HepG2 (cell line): ENCODE data around the gene RNF168. TPM values are rescaled to one million over a fixed set of nuclear protein-coding genes. Genes with fewer than 3 reads are reported as not detected.

Source experiments
- ATAC-seq: fragments of 200-7000 bp; cut with Tn5 transposase; 3 replicates; pipeline ENCODE4 v1.9.1; 2020; ENCODE audit warnings: mild to moderate bottlenecking, moderate library complexity
- BruUV-seq: library from RNA; stranded (reverse); fragments of 400-500 nt; replicated peaks from 2 replicates; lab custom pipeline; 2021; lab: Mats Ljungman, UMichigan
- CTCF ChIA-PET: fragments of 300-600 bp; formaldehyde crosslinking; extraction: SDS; loops from one replicate; lab custom pipeline; 2021; ENCODE audit warnings: low total read pairs, inconsistent platforms, low intra/inter-chr PET ratio; lab: Yijun Ruan, JAX
- POLR2A ChIA-PET: fragments of 350-600 bp; sonication (Branson Sonifier 250); formaldehyde crosslinking; loops from one replicate; lab custom pipeline; 2020; ENCODE audit warnings: antibody characterized with exemption, inconsistent platforms; lab: Yijun Ruan, JAX
- DNase-seq: peaks from one replicate; pipeline ENCODE4 v3.0.0-alpha.2; 2015; ENCODE audit warnings: low spot score
- FAIRE-seq: peaks from 3 replicates; lab custom pipeline; 2011; peaks lifted over from hg19 to GRCh38; lab: Jason Lieb, UNC
- H2AFZ ChIP-seq: one replicate; pipeline ENCODE4 v1.6.1; 2011; ENCODE audit warnings: low read length, inconsistent platforms
- H3K27ac ChIP-seq: fragments of 300-600 bp; 3 replicates; pipeline ENCODE4 v1.8.0; 2011; ENCODE audit warnings: mixed run types, mild to moderate bottlenecking, mixed read lengths, low read length, inconsistent platforms; ENCODE audit not compliant: insufficient read depth; ENCODE audit errors: extremely low read length
- H3K27me3 ChIP-seq, 2 experiments: fragments of 200-600 bp in 1 of 2; 2 replicates in 1 of 2; 3 replicates in 1 of 2; pipeline versions ENCODE4 v1.6.0 to v1.8.0; 2011; ENCODE audit warnings: low read length in 2 of 2, mild to moderate bottlenecking in 2 of 2, moderate library complexity in 2 of 2, inconsistent platforms in 1 of 2; ENCODE audit not compliant: insufficient read depth in 2 of 2, control insufficient read depth in 1 of 2
- H3K36me3 ChIP-seq, 2 experiments: fragments of 200-600 bp in 1 of 2; replicated peaks in 1 of 2; 2 replicates in 1 of 2; 3 replicates in 1 of 2; pipeline versions ENCODE4 v1.5.1 to v1.8.0; 2011; ENCODE audit warnings: low read length in 2 of 2, inconsistent platforms in 1 of 2; ENCODE audit not compliant: insufficient read depth in 2 of 2, control insufficient read depth in 1 of 2
- H3K4me1 ChIP-seq: 2 replicates; pipeline ENCODE4 v1.5.1; 2012; ENCODE audit warnings: low read length, inconsistent platforms; ENCODE audit not compliant: insufficient read depth
- H3K4me2 ChIP-seq: 2 replicates; pipeline ENCODE4 v1.6.0; 2011; ENCODE audit warnings: low read depth, low read length, inconsistent platforms
- H3K4me3 ChIP-seq, 3 experiments: fragments of 200-600 bp in 1 of 3; sonication (generic), shearing (Covaris generic) in 1 of 3; replicated peaks in 1 of 3; 2 replicates each; pipeline ENCODE4 v1.5.1; 2011 to 2016; ENCODE audit warnings: low read length in 3 of 3, inconsistent platforms in 2 of 3, low read depth in 2 of 3, mild to moderate bottlenecking in 2 of 3, control low read depth in 1 of 3, mixed read lengths in 1 of 3; ENCODE audit not compliant: insufficient read depth in 1 of 3
- H3K79me2 ChIP-seq: one replicate; pipeline ENCODE4 v1.6.1; 2011; ENCODE audit warnings: low read length, inconsistent platforms; ENCODE audit not compliant: insufficient read depth
- H3K9ac ChIP-seq: 2 replicates; pipeline ENCODE4 v1.6.0; 2011; ENCODE audit warnings: mild to moderate bottlenecking, low read depth, low read length, inconsistent platforms; ENCODE audit not compliant: insufficient read depth
- H3K9me3 ChIP-seq: 2 replicates; pipeline ENCODE4 v1.5.1; 2012; ENCODE audit warnings: mild to moderate bottlenecking, low read length
- H4K20me1 ChIP-seq: 2 replicates; pipeline ENCODE4 v1.6.0; 2011; ENCODE audit warnings: inconsistent platforms, mild to moderate bottlenecking, low read length, moderate library complexity; ENCODE audit not compliant: insufficient read depth
- EEA1 ChIP-seq: sonication (generic); formaldehyde crosslinking; IDR thresholded peaks from 2 replicates; pipeline ENCODE4 v1.5.1; 2020; ENCODE audit warnings: mild to moderate bottlenecking, missing genetic modification reagents, borderline replicate concordance
- ERF ChIP-seq: IDR thresholded peaks from 2 replicates; pipeline ENCODE4 v1.6.1; 2018; ENCODE audit warnings: missing biosample characterization, missing genetic modification reagents
- FOXM1 ChIP-seq: sonication (generic); formaldehyde crosslinking; IDR thresholded peaks from 2 replicates; pipeline ENCODE4 v1.5.0; 2020; ENCODE audit warnings: missing genetic modification reagents
- PRMT3 ChIP-seq: sonication (generic); formaldehyde crosslinking; IDR thresholded peaks from 2 replicates; pipeline ENCODE4 v1.8.1; 2022; ENCODE audit warnings: low read depth, mild to moderate bottlenecking, moderate library complexity, missing genetic modification reagents, borderline replicate concordance
- STAT6 ChIP-seq: sonication (generic); formaldehyde crosslinking; IDR thresholded peaks from 2 replicates; pipeline ENCODE4 v1.4.0; 2020; ENCODE audit warnings: missing genetic modification reagents, mild to moderate bottlenecking, borderline replicate concordance
- TAF15 ChIP-seq: fragments of 200-400 bp; formaldehyde crosslinking; IDR thresholded peaks from one replicate; pipeline ENCODE4 v1.6.1; 2018; ENCODE audit warnings: mild to moderate bottlenecking, low read depth, low read length; ENCODE audit not compliant: poor library complexity, severe bottlenecking
- ZBTB26 ChIP-seq: IDR thresholded peaks from 2 replicates; pipeline ENCODE4 v1.6.1; 2016; ENCODE audit warnings: missing compliant biosample characterization, missing genetic modification reagents, borderline replicate concordance
- ZNF3 ChIP-seq: IDR thresholded peaks from 2 replicates; pipeline ENCODE4 v1.7.0; 2017; ENCODE audit warnings: inconsistent platforms
- ZNF318 ChIP-seq: sonication (generic); formaldehyde crosslinking; IDR thresholded peaks from 2 replicates; pipeline ENCODE4 v1.4.0; 2020; ENCODE audit warnings: mild to moderate bottlenecking, missing genetic modification reagents
- ZNF513 ChIP-seq: sonication (generic); formaldehyde crosslinking; conservative IDR thresholded peaks from 2 replicates; pipeline ENCODE4 v1.5.0; 2020; ENCODE audit warnings: missing genetic modification reagents
- WGBS: methylation state at CpG from one replicate; pipeline ENCODE4 v1.1.6; 2017; ENCODE audit warnings: low lambda C conversion rate; 5-methylcytosine and 5-hydroxymethylcytosine counted together
- in situ Hi-C: cut with HindIII; loops from 2 replicates; pipeline ENCODE4 v1.10.0; 2017; ENCODE audit warnings: low pct_unique_long_range_greater_than_20kb; ENCODE audit not compliant: extremely low pct_ligation_motif_present
- intact Hi-C: fragments of 100-400 bp; cut with micrococcal nuclease; formaldehyde crosslinking; loops from one replicate; pipeline ENCODE4 v1.10.0; 2022; ENCODE audit not compliant: unreplicated experiment
- polyA plus RNA-seq, 8 experiments: library from polyadenylated mRNA; depleted of rRNA in 3 of 8; stranded (reverse) in 7 of 8; unstranded in 1 of 8; fragments of >200 nt; fragmentation: Illumina TruSeq in 4 of 8; extraction: Trizol in 4 of 8; gene quantifications; 2 replicates each; pipeline versions ENCODE4 v1.2.1 to v1.2.3, GENCODE V29; 2011 to 2016; ENCODE audit warnings: low read depth in 4 of 8, missing spikeins in 1 of 8, mixed read lengths in 1 of 8; ENCODE audit not compliant: insufficient read depth in 1 of 8
- total RNA-seq, 5 experiments: library from RNA; depleted of rRNA; stranded (reverse); fragments of >200 nt; fragmentation: Illumina TruSeq; extraction: Trizol; gene quantifications; 2 replicates each; pipeline ENCODE4 v1.2.3, GENCODE V29; 2016; ENCODE audit warnings: low read depth in 1 of 5

RNF168 gene
- total and polyA plus RNA-seq, 2 of the 13 experiments (the other 11 are each of a cell fraction or from before 2014, with no cell fraction given), result 3.7 to 22.9 TPM

GRCh38 chr3:196458063-196458462 is 45.5 kb downstream of the RNF168 start:
- in situ Hi-C loops (no loop called here), intact Hi-C loops (no loop called here)
- no peaks in the 10 kb centered on the region for H3K27me3 ChIP-seq
- 22% methylated on average over 4 of the region's 4 CpGs for WGBS
- no peak overlapping the region for H3K4me3 ChIP-seq
- no peak overlapping the region for H3K4me2 ChIP-seq
- no TSS peak for BruUV-seq
- DNase-seq (no peak), ATAC-seq (no peak), FAIRE-seq (no peak)
- H3K4me1 ChIP-seq, result no peaks in the 10 kb centered on the region
- ChIA-PET POLR2A (interaction anchor here (0.7 to 1.1 kb wide), 2 partner anchors 28 kb away, joined by 4 read pairs; no protein-coding TSS in a partner anchor), CTCF (no interaction called here)
- H3K36me3 ChIP-seq, result no peaks in the 10 kb centered on the region
- no peaks in the 10 kb centered on the region for H3K79me2 ChIP-seq
- H2AFZ ChIP-seq, result no peak overlapping the region
- H3K9ac ChIP-seq, result no peak overlapping the region
- H4K20me1 ChIP-seq, result no peaks in the 10 kb centered on the region
- no peaks in the 10 kb centered on the region for H3K9me3 ChIP-seq
- no peak overlapping the region for H3K27ac ChIP-seq
- no peak for TF ChIP-seq ZNF318
- TF ChIP-seq TAF15, result no peak
- TF ChIP-seq STAT6 (CRISPR knock-in tag), result no peak
- TF ChIP-seq PRMT3 (CRISPR knock-in tag), result no peak
- TF ChIP-seq ZBTB26 (CRISPR knock-in tag), result no peak
- TF ChIP-seq ZNF513 (CRISPR knock-in tag), result no peak
- no peak for TF ChIP-seq ERF (CRISPR knock-in tag)
- TF ChIP-seq ZNF3, result no peak
- TF ChIP-seq EEA1 (CRISPR knock-in tag), result no peak
- TF ChIP-seq FOXM1 (CRISPR knock-in tag), result no peak
